HepG2 (cell line): ENCODE results near the gene ZBTB47. TPM values are rescaled to one million over a fixed set of nuclear protein-coding genes. Genes with fewer than 3 reads are reported as not detected.

Source experiments
- ATAC-seq: fragments of 200-7000 bp; cut with Tn5 transposase; 3 replicates; pipeline ENCODE4 v1.9.1; 2020; ENCODE audit warnings: mild to moderate bottlenecking, moderate library complexity
- BruUV-seq: library from RNA; stranded (reverse); fragments of 400-500 nt; replicated peaks from 2 replicates; lab custom pipeline; 2021; lab: Mats Ljungman, UMichigan
- CTCF ChIA-PET: fragments of 300-600 bp; formaldehyde crosslinking; extraction: SDS; loops from one replicate; lab custom pipeline; 2021; ENCODE audit warnings: low total read pairs, inconsistent platforms, low intra/inter-chr PET ratio; lab: Yijun Ruan, JAX
- POLR2A ChIA-PET: fragments of 350-600 bp; sonication (Branson Sonifier 250); formaldehyde crosslinking; loops from one replicate; lab custom pipeline; 2020; ENCODE audit warnings: antibody characterized with exemption, inconsistent platforms; lab: Yijun Ruan, JAX
- DNase-seq: peaks from one replicate; pipeline ENCODE4 v3.0.0-alpha.2; 2015; ENCODE audit warnings: low spot score
- FAIRE-seq: peaks from 3 replicates; lab custom pipeline; 2011; peaks lifted over from hg19 to GRCh38; lab: Jason Lieb, UNC
- H2AFZ ChIP-seq: one replicate; pipeline ENCODE4 v1.6.1; 2011; ENCODE audit warnings: low read length, inconsistent platforms
- H3K27ac ChIP-seq: fragments of 300-600 bp; 3 replicates; pipeline ENCODE4 v1.8.0; 2011; ENCODE audit warnings: mixed run types, mild to moderate bottlenecking, mixed read lengths, low read length, inconsistent platforms; ENCODE audit not compliant: insufficient read depth; ENCODE audit errors: extremely low read length
- H3K27me3 ChIP-seq, 2 experiments: fragments of 200-600 bp in 1 of 2; 2 replicates in 1 of 2; 3 replicates in 1 of 2; pipeline versions ENCODE4 v1.6.0 to v1.8.0; 2011; ENCODE audit warnings: low read length in 2 of 2, mild to moderate bottlenecking in 2 of 2, moderate library complexity in 2 of 2, inconsistent platforms in 1 of 2; ENCODE audit not compliant: insufficient read depth in 2 of 2, control insufficient read depth in 1 of 2
- H3K36me3 ChIP-seq, 2 experiments: fragments of 200-600 bp in 1 of 2; replicated peaks in 1 of 2; 2 replicates in 1 of 2; 3 replicates in 1 of 2; pipeline versions ENCODE4 v1.5.1 to v1.8.0; 2011; ENCODE audit warnings: low read length in 2 of 2, inconsistent platforms in 1 of 2; ENCODE audit not compliant: insufficient read depth in 2 of 2, control insufficient read depth in 1 of 2
- H3K4me1 ChIP-seq: 2 replicates; pipeline ENCODE4 v1.5.1; 2012; ENCODE audit warnings: low read length, inconsistent platforms; ENCODE audit not compliant: insufficient read depth
- H3K4me2 ChIP-seq: 2 replicates; pipeline ENCODE4 v1.6.0; 2011; ENCODE audit warnings: low read depth, low read length, inconsistent platforms
- H3K4me3 ChIP-seq, 3 experiments: fragments of 200-600 bp in 1 of 3; sonication (generic), shearing (Covaris generic) in 1 of 3; replicated peaks in 1 of 3; 2 replicates each; pipeline ENCODE4 v1.5.1; 2011 to 2016; ENCODE audit warnings: low read length in 3 of 3, inconsistent platforms in 2 of 3, low read depth in 2 of 3, mild to moderate bottlenecking in 2 of 3, control low read depth in 1 of 3, mixed read lengths in 1 of 3; ENCODE audit not compliant: insufficient read depth in 1 of 3
- H3K79me2 ChIP-seq: one replicate; pipeline ENCODE4 v1.6.1; 2011; ENCODE audit warnings: low read length, inconsistent platforms; ENCODE audit not compliant: insufficient read depth
- H3K9ac ChIP-seq: 2 replicates; pipeline ENCODE4 v1.6.0; 2011; ENCODE audit warnings: mild to moderate bottlenecking, low read depth, low read length, inconsistent platforms; ENCODE audit not compliant: insufficient read depth
- H3K9me3 ChIP-seq: 2 replicates; pipeline ENCODE4 v1.5.1; 2012; ENCODE audit warnings: mild to moderate bottlenecking, low read length
- H4K20me1 ChIP-seq: 2 replicates; pipeline ENCODE4 v1.6.0; 2011; ENCODE audit warnings: inconsistent platforms, mild to moderate bottlenecking, low read length, moderate library complexity; ENCODE audit not compliant: insufficient read depth
- BORCS8-MEF2B ChIP-seq: sonication (generic); formaldehyde crosslinking; IDR thresholded peaks from 2 replicates; pipeline ENCODE4 v1.8.0; 2022; ENCODE audit warnings: mild to moderate bottlenecking, missing genetic modification reagents
- ELF1 ChIP-seq: sonication (generic); formaldehyde crosslinking; IDR thresholded peaks from 2 replicates; pipeline ENCODE4 v1.4.0; 2020; ENCODE audit warnings: missing genetic modification reagents
- ELF3 ChIP-seq: IDR thresholded peaks from 2 replicates; pipeline ENCODE4 v1.6.1; 2016; ENCODE audit warnings: missing genetic modification reagents, missing compliant biosample characterization
- ETV5 ChIP-seq: IDR thresholded peaks from 2 replicates; pipeline ENCODE4 v1.6.1; 2018; ENCODE audit warnings: missing biosample characterization, missing genetic modification reagents, inconsistent platforms, borderline replicate concordance
- FOSL2 ChIP-seq: sonication (generic); formaldehyde crosslinking; IDR thresholded peaks from 2 replicates; pipeline ENCODE4 v1.4.0; 2020; ENCODE audit warnings: missing genetic modification reagents
- FOXA3 ChIP-seq: IDR thresholded peaks from 2 replicates; pipeline ENCODE4 v1.6.1; 2016; ENCODE audit warnings: missing genetic modification reagents, missing compliant biosample characterization
- HMG20A ChIP-seq: IDR thresholded peaks from 2 replicates; pipeline ENCODE4 v1.6.1; 2016; ENCODE audit warnings: borderline replicate concordance
- KDM6A ChIP-seq: IDR thresholded peaks from 2 replicates; pipeline ENCODE4 v1.6.1; 2016; ENCODE audit warnings: low read depth
- MEIS2 ChIP-seq: sonication (generic); formaldehyde crosslinking; IDR thresholded peaks from 2 replicates; pipeline ENCODE4 v1.9.0; 2021; ENCODE audit warnings: mild to moderate bottlenecking, missing genetic modification reagents
- NFATC3 ChIP-seq: sonication (generic); formaldehyde crosslinking; IDR thresholded peaks from 2 replicates; pipeline ENCODE4 v1.5.1; 2020; ENCODE audit warnings: mild to moderate bottlenecking, missing genetic modification reagents
- PHF5A ChIP-seq: IDR thresholded peaks from one replicate; pipeline ENCODE4 v1.6.1; 2018; ENCODE audit warnings: low read depth, missing genetic modification reagents; ENCODE audit not compliant: unreplicated experiment
- PHF8 ChIP-seq: sonication (generic); formaldehyde crosslinking; IDR thresholded peaks from 2 replicates; pipeline ENCODE4 v1.5.0; 2020; ENCODE audit warnings: missing genetic modification reagents
- POLR2G ChIP-seq: fragments of 200-400 bp; formaldehyde crosslinking; IDR thresholded peaks from 2 replicates; pipeline ENCODE4 v1.6.1; 2018; ENCODE audit warnings: mild to moderate bottlenecking, low read depth, low read length, moderate library complexity
- SAP130 ChIP-seq: IDR thresholded peaks from 2 replicates; pipeline ENCODE4 v1.6.1; 2016; ENCODE audit warnings: low read depth
- SIX4 ChIP-seq: sonication (generic); formaldehyde crosslinking; IDR thresholded peaks from 2 replicates; pipeline ENCODE4 v1.4.0; 2020; ENCODE audit warnings: missing genetic modification reagents
- SMC3 ChIP-seq: IDR thresholded peaks from 2 replicates; pipeline ENCODE4 v1.6.1; 2011; ENCODE audit warnings: low read length, improper control_type of control experiment
- ZBTB26 ChIP-seq: IDR thresholded peaks from 2 replicates; pipeline ENCODE4 v1.6.1; 2016; ENCODE audit warnings: missing compliant biosample characterization, missing genetic modification reagents, borderline replicate concordance
- ZFP82 ChIP-seq: sonication (generic); formaldehyde crosslinking; IDR thresholded peaks from 2 replicates; pipeline ENCODE4 v1.5.1; 2020; ENCODE audit warnings: mild to moderate bottlenecking, missing genetic modification reagents, borderline replicate concordance
- ZNF205 ChIP-seq: IDR thresholded peaks from 2 replicates; pipeline ENCODE4 v1.6.1; 2018; ENCODE audit warnings: missing biosample characterization, missing genetic modification reagents
- ZNF598 ChIP-seq: sonication (generic); formaldehyde crosslinking; IDR thresholded peaks from 2 replicates; pipeline ENCODE4 v1.5.1; 2020; ENCODE audit warnings: mild to moderate bottlenecking, missing genetic modification reagents, borderline replicate concordance
- ZNF607 ChIP-seq: sonication (generic); formaldehyde crosslinking; IDR thresholded peaks from 2 replicates; pipeline ENCODE4 v1.5.1; 2020; ENCODE audit warnings: missing genetic modification reagents, mild to moderate bottlenecking, borderline replicate concordance
- ZNF629 ChIP-seq: sonication (generic); formaldehyde crosslinking; conservative IDR thresholded peaks from 2 replicates; pipeline ENCODE4 v1.5.0; 2020; ENCODE audit warnings: missing genetic modification reagents
- ZNF777 ChIP-seq: sonication (generic); formaldehyde crosslinking; IDR thresholded peaks from 2 replicates; pipeline ENCODE4 v1.4.0; 2020; ENCODE audit warnings: missing genetic modification reagents
- WGBS: methylation state at CpG from one replicate; pipeline ENCODE4 v1.1.6; 2017; ENCODE audit warnings: low lambda C conversion rate; 5-methylcytosine and 5-hydroxymethylcytosine counted together
- in situ Hi-C: cut with HindIII; loops from 2 replicates; pipeline ENCODE4 v1.10.0; 2017; ENCODE audit warnings: low pct_unique_long_range_greater_than_20kb; ENCODE audit not compliant: extremely low pct_ligation_motif_present
- intact Hi-C: fragments of 100-400 bp; cut with micrococcal nuclease; formaldehyde crosslinking; loops from one replicate; pipeline ENCODE4 v1.10.0; 2022; ENCODE audit not compliant: unreplicated experiment
- polyA plus RNA-seq, 8 experiments: library from polyadenylated mRNA; depleted of rRNA in 3 of 8; stranded (reverse) in 7 of 8; unstranded in 1 of 8; fragments of >200 nt; fragmentation: Illumina TruSeq in 4 of 8; extraction: Trizol in 4 of 8; gene quantifications; 2 replicates each; pipeline versions ENCODE4 v1.2.1 to v1.2.3, GENCODE V29; 2011 to 2016; ENCODE audit warnings: low read depth in 4 of 8, missing spikeins in 1 of 8, mixed read lengths in 1 of 8; ENCODE audit not compliant: insufficient read depth in 1 of 8
- total RNA-seq, 5 experiments: library from RNA; depleted of rRNA; stranded (reverse); fragments of >200 nt; fragmentation: Illumina TruSeq; extraction: Trizol; gene quantifications; 2 replicates each; pipeline ENCODE4 v1.2.3, GENCODE V29; 2016; ENCODE audit warnings: low read depth in 1 of 5
- TF ChIP-seq, protein P1 (sequence below), 2 experiments: sonication (generic) in 1 of 2; formaldehyde crosslinking in 1 of 2; IDR thresholded peaks; 2 replicates each; pipeline versions ENCODE4 v1.4.0 to v1.6.1; 2018 to 2020; ENCODE audit warnings: missing genetic modification reagents in 2 of 2, borderline replicate concordance in 1 of 2, low read depth in 1 of 2, mild to moderate bottlenecking in 1 of 2, missing biosample characterization in 1 of 2

Gene ZBTB47
- total and polyA plus RNA-seq, 2 of the 13 experiments (the other 11 are each of a cell fraction or from before 2014, with no cell fraction given), result 1.5 to 3.1 TPM

DNA sequence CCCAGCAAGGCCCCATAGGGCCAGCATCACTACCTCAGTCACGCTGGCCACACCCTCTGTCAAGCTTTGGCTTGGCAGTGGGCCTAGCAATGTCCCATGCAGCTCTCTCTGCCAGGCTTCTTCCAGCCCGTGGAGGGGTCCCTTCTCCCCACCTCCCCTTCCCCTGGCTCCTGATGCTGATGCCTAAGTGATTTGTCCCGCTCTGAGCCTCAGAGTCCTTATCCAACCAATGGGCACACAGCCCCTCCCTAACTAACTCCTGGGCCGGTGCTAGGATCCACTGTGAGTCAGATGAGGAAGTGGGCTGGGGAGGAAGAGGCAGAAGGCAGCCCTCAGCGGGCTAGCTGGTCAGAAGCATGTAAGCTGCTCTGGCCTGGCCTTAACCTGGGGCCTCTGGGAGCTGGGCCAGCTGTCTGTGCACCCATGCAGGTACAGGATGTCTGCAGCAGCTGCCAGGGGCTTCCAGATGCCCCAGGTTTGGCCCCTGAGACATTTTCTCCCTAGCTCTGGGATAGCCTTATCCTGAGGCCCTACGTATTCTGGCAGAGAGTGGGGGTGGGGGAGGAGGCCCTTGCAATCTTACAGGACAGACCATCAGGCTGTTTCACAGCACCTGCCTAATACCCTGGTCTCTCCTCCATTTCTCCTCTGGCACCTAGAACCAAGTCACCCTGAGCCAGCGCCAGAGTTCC lies 740 bp upstream of the ZBTB47 start:
- FAIRE-seq, result no peak
- ChIA-PET POLR2A (interaction anchor here (1.2 to 1.7 kb wide), 4 partner anchors 39 to 103 kb away, joined by 4 to 8 read pairs (median 4); partner anchors contain the start of genes NKTR and SS18L2), CTCF (no interaction called here)
- 42% methylated on average over 2 of the region's 7 CpGs for WGBS
- Histone ChIP-seq H3K9me3 (no peaks in the 10 kb centered on the region), H3K79me2 (peaks cover 7% of the 10 kb centered on the region), H3K9ac (peak overlapping the region; percentile 80), H3K27me3 (no peaks in the 10 kb centered on the region), H3K4me3 (peak overlapping the region; percentile 71 to 89 (median 83); a peak in 5 of 6 replicates), H3K36me3 (no peaks in the 10 kb centered on the region; a peak in 1 of 5 replicates), H4K20me1 (no peaks in the 10 kb centered on the region), H3K4me1 (peaks cover 57% of the 10 kb centered on the region), H3K27ac (no peak overlapping the region), H2AFZ (no peak overlapping the region), H3K4me2 (peak overlapping the region; percentile 90)
- peak; percentile 32 for ATAC-seq
- intact Hi-C loops, result loop anchor here (5.0 kb wide), 3 partner anchors 80 to 180 kb away; no protein-coding TSS in a partner anchor
- peak; percentile 29 for DNase-seq
- BruUV-seq, result TSS peak; percentile 43
- in situ Hi-C loops, result loop anchor here (5.0 kb wide), 1 partner anchor 95 kb away; no protein-coding TSS in a partner anchor
- TF ChIP-seq PHF5A (no peak), BORCS8-MEF2B (CRISPR knock-in tag) (no peak), POLR2G (peak; percentile 54), ZFP82 (CRISPR knock-in tag) (no peak), NFATC3 (CRISPR knock-in tag) (no peak), SMC3 (no peak), HMG20A (CRISPR knock-in tag) (no peak), PHF8 (CRISPR knock-in tag) (no peak), SIX4 (CRISPR knock-in tag) (no peak), FOSL2 (CRISPR knock-in tag) (peak; percentile 48; the same call in 1 of the 2 replicates), ZNF598 (CRISPR knock-in tag) (0 out of 2 replicates have a peak, but pooled peaks have one; percentile 59), MEIS2 (no peak), ZNF629 (CRISPR knock-in tag) (peak; percentile 77), ELF3 (CRISPR knock-in tag) (peak; percentile 82), FOXA3 (CRISPR knock-in tag) (no peak), ZNF607 (CRISPR knock-in tag) (no peak), ELF1 (CRISPR knock-in tag) (peak; percentile 46; the same call in 1 of the 2 replicates), ZNF777 (CRISPR knock-in tag) (no peak), ZNF205 (CRISPR knock-in tag) (no peak), SAP130 (CRISPR knock-in tag) (peak; percentile 51), KDM6A (CRISPR knock-in tag) (no peak), ZBTB26 (CRISPR knock-in tag) (no peak), ETV5 (peak; percentile 14; the same call in 1 of the 2 replicates)
- TF ChIP-seq, protein P1, sequence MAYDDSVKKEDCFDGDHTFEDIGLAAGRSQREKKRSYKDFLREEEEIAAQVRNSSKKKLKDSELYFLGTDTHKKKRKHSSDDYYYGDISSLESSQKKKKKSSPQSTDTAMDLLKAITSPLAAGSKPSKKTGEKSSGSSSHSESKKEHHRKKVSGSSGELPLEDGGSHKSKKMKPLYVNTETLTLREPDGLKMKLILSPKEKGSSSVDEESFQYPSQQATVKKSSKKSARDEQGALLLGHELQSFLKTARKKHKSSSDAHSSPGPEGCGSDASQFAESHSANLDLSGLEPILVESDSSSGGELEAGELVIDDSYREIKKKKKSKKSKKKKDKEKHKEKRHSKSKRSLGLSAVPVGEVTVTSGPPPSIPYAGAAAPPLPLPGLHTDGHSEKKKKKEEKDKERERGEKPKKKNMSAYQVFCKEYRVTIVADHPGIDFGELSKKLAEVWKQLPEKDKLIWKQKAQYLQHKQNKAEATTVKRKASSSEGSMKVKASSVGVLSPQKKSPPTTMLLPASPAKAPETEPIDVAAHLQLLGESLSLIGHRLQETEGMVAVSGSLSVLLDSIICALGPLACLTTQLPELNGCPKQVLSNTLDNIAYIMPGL (CRISPR knock-in tag; IDR thresholded peaks at IDR 0.05; ENCODE audit: borderline replicate concordance in 1 of 2, low read depth in 1 of 2), result peak in 1 of 2 experiments; percentile 37; a peak in 1 of 4 replicates
